NCI-H82 (cell line): ENCODE results near the gene SMAD7.

Source experiments
- DNase-seq: peaks from one replicate; lab custom pipeline; 2025; lab: John Stamatoyannopoulos, UW

The SMAD7 gene

DNA sequence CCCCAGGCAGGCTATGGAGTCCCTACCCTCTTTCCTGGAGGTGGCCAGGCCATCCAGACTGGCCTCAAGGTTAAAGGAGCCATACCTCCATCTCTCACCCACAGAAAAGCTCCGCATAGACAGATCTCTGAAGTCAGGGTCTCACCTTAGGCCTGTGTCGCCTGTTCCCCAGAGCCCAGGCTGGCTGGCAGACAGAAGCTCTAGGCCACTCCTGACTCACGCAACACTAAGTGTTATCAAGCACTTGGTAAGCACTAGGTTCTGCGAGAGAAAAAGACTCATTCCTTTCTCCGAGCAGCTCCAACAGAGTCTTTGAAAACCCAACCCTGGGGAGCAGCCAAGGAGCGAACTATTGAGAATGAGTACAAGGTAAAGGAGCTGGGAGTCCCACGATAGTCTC lies 6.1 kb downstream of the SMAD7 start:
- no peak for DNase-seq

DNA sequence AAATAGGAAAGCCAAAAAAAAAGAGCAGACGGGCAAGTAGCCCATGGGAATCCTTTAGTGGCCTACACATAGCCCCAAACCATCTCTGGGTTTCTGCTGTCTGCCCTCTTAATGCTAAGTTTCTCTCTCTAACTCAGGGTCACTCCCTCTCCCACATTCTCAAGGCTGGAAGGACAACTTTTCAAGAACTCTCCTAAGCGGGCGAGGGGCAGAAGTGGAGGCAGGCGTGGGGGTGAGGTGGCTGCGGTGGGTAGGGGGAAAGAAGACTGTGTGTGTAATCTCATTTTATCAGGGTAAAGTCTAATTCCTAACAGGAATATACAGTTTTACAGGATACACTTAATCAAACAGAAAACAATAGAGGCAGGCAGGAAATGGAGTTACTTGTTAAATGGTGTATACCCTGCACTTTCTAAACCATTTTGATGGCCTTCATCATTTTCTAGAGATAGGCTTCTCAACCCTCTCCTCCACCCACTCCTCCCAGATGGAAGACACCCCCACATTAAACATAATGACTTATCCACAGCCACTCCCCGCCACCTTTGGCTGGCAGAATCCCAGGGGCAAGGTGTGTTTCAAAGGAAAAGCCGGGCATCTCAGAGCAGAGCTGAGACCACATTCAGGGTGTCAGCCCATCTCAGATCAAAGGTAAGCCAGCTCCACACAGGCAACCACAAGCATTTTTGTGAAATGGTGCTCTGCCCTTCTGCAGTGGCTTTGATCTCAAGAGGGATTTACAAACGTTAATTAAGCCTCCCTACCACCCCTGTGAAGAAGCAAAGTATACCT lies 6.8 kb downstream of the SMAD7 start:
- no peak for DNase-seq

DNA sequence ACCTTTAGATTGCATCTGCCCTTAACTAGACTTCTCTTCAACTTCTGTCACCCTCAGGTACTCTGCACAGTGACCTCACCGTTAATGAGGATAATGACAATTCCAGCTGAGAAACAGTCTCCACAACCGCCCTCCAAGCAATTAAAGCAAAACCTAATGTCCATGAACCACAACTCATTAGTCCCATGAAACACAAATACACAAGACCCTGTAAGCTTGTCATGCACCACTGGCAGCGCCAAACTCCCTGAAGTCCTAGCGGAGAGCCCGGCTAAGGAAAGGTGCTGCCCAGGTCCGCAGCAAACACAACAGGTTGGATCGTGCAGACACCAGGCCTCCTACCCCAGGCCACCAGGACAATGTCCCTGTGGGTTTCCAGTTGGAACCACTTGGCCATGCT lies 7.4 kb downstream of the SMAD7 start:
- no peak for DNase-seq

DNA sequence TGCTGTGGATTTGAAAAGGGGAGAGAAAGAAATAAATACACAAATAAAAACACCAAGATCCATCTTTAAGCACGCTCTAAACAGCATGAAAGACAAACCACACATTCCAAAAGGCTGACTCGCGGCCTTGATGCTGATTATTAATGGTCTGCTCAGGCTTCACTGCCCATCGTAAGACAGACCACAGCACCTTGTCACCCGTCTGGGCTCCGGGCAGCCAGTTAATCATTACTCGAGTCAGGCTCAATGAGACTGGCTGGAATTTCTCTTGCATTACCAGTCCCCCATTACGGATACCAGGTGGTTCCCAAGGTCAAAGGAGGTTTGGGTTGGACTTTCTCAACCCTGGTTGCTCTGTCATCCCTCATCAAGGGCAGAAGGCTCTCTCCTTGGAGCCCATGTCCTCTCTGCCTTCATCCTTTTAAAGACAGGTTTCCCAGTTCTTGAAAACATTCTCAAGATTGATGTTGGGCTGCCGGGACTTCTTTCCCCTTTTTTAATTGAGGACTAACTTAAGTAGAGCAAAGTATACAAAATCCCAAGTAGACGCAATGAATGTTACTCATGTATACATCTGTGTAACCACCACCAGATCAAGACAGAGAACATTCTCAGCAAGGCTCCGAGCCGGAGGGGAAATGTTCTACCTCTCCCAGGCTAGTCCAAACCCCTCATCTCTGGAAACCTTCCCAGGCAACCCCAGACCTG lies 8.1 kb downstream of the SMAD7 start:
- DNase-seq: no peak

DNA sequence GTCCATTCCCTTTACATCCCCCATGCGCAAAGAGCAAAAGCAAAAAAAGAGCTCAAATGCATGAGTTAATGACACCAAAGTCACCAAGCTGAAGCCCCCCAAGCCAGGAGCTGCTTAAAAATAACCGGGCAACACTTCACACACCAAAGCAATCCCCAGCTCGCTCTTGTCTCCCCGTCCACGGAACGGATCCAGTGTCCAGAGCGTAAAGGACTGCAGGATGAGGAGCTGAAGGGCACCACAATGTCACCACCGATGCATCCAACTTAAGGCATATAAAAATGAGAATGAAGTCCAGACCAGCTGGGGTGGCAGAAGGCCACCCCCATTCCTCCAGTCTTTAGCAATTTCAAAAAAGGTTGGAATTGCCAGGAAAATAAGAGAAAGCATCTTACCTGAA lies 8.7 kb downstream of the SMAD7 start:
- no peak for DNase-seq

DNA sequence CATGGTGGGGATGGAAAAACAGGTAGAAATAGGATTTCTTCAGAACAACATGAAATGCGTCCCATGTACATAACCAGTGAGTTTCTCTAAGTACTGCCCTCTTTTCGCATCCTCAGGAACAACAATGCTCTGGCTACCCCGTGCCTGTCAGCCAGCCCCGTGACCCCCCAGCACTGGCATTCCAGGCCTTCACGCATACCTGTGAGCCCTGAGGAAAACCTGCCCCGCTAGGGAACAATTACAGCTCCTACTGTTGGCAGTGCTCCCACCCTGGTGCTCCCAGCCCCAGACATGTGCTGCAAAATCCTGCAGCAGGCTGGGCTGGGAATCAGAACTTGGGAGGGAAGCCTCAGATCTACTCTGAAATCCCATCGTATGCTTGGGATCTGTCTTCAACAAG lies 9.1 kb downstream of the SMAD7 start:
- DNase-seq: no peak

GRCh38 chr18:48940854-48941611 lies 9.7 kb downstream of the SMAD7 start:
- no peak for DNase-seq

DNA sequence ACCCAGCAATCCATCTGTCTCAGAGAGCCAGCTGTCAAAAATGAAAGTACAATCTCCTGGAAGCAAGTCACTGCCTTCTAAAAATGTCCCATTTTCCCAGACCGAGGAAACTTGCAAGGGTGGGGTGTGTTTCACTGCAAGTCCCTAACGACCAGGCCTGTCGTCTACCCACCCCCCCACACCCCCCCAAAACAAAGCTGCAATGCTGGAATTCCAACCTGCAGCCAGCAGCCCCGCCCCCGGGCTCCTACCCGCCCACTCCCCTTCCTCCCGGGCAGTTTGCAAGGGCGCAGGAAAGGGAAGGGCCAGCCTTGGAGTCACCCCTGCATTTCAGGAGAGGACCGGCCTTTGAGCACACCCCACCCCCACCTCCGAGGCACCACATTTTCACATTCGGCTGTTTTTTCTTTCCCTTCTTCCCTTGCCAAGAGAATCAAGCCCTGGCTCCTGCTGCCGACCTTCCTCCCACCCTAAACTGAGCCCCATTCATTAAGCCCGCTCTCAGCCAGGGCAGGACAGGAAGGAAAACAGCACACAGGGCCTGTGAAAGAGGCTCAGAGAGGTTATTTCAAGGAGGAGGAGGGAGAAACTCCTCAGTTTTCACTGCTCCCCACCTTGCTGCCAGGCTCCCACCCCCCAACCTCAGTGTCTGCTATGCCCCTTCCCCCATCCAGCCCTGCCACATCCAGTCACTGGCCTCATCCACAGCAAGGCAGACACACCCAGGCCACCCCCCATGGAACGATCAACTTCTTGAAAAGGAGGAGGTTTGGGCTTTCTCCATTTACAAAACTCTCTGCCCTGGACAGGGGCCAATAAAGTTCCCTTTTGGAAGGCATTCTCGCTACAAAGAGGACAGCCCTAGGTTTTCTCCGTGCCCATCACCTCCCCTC lies 11.3 kb downstream of the SMAD7 start:
- DNase-seq: no peak

DNA sequence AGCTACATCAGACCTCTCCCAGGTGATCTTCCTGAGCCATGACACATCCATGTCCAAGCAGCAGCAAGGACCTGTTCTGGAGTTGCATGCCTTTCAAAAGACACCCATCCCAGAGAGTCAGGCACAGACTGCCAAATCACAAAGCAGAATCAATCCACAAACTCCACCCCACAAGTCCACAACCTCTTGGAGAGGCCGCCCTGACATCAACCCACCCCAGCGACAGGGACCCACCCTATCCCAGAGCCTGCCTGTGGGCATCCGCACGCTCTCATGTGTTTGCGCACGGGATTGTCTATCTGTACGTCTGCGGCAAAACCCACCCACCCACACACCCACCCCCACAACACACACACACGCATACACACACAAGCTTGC lies 11.9 kb downstream of the SMAD7 start:
- DNase-seq: no peak

- DNase-seq: no peak
These were observed 12.7 kb downstream of the SMAD7 start for GRCh38 chr18:48937869-48938750.

DNA sequence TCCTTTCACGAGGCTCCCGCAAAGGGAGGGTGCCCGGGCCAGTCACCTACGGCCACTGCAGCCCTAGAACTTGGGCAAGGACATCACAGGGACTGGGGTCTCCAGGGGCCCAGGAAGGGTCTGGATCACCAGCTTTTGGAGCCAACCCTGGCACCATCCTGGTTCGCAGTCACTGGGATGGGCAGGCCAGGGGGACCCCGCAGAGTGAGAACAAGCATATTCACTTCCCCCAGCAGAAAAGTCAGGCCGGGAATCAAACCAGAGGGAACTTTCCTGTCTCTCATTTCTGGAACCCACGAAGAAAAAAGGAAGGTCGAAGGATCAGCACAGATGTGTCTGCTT lies 15.4 kb downstream of the SMAD7 start:
- no peak for DNase-seq

GRCh38 chr18:48934723-48935432 lies 15.9 kb downstream of the SMAD7 start:
- DNase-seq: no peak

GRCh38 chr18:48934415-48934722 lies 16.4 kb downstream of the SMAD7 start:
- DNase-seq: no peak

GRCh38 chr18:48933578-48934414 lies 17.0 kb downstream of the SMAD7 start:
- DNase-seq: no peak

DNA sequence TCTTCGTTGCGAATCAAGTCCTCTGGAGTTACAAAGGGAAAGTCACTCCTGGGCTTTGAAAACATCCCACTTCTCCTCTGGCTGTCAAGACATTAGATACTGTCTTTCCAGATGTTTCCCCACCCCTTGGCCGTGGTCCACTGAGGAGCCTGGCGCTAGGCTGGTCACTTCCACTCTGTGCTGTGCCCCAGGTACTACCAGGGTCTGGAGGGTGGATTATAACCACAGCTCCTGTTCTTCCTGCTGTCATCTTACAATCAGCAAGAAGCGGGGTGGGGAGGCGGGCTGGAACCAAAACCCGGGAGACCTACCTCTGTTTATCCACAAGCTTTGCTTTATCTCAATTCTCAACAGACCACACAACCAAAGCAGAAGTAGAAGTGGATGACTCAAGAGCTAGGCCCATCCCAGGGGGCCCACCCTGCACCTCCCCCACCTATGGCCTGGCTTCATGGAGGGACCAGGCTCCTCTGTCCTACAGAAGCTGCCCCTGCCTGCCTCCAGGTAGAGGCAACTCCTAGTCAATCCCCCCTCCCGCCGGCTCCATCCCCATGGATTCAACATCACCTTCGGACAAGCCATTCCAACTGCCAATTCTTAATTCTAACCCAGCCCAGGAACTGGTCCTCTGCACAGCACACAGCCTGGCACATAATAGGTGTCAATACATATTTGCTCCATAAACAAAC lies 17.8 kb downstream of the SMAD7 start:
- DNase-seq: no peak

- DNase-seq: peak; percentile 14
These were observed 18.3 kb downstream of the SMAD7 start for GRCh38 chr18:48932462-48932818.

- DNase-seq: no peak
These were observed 18.9 kb downstream of the SMAD7 start for GRCh38 chr18:48931680-48932461.

GRCh38 chr18:48930926-48931325 lies 19.8 kb downstream of the SMAD7 start:
- DNase-seq: no peak
